ENCODE results near the gene TMIGD2.

TMIGD2 gene

DNA sequence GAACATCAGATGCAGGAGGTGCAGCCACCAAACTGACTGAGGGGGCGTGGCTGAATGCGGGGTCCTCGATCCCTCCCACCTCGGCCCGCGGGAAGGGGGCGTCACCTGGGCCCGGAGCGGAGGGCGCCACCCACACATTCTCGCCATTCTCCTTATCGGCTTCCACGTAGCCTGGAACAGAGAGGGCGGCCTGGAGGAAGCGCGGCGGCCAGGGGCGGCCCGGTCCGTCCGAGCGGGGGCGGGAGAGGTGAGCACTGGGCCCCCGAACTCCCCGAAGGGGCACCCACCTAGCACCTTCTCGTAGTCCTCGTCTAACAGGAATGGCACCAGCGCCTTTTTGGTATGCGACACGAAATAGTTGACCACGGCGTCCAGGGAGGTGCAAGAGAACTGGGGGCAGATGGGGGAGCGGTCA, 24.7 kb upstream of the TMIGD2 start:
- no peak for DNase-seq (ENCODE audit: low read depth)

DNA sequence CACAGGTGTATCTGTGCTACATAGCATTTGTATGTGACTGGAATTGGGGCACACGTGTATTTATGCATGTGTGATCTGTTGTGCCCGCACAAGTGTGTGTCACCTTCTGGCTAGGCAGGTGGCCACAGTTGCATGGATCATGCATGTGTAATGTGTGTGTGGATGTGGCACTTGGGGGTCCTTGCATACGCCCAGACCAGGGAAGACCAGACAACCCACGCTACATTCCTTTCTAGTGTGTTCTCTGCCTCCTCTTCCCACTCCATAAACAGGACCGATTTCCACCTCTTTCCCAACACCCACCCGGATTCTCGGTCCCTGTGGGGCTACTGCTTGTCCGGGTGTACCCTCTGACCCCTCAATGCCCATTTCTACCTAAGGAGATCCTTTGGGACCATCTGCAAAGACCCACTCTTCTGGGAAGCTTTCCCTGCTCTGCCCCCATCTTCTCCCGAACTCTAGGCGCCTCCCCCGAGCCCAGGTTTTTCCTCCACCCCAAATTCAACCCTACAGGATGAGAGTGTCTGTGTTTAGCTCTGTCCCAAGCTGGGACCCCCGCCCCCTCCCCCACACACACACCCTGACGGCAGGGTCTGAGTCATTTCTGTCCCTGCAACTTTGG, 24.1 kb upstream of the TMIGD2 start:
- DNase-seq (ENCODE audit: low read depth): no peak

DNA sequence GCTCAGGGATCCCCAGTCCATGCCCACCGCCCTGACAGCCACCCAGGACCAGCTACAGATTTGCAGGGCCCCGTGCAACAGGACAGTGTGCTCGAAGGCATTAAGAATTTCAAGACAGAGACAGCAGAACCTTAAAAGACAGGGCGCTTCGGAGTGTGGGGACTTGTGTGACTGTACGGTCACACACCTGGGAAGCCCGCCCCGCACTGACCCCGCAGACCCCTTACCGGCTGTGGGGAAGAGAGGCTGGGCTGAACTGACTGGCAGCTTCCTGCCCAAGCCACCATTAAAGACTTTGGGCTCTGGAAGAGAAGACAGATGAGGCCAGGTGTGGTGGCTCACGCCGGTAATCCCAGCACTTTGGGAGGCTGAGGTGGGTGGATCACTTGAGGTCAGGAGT, 22.0 kb upstream of the TMIGD2 start:
- DNase-seq (ENCODE audit: low read depth): no peak

DNA sequence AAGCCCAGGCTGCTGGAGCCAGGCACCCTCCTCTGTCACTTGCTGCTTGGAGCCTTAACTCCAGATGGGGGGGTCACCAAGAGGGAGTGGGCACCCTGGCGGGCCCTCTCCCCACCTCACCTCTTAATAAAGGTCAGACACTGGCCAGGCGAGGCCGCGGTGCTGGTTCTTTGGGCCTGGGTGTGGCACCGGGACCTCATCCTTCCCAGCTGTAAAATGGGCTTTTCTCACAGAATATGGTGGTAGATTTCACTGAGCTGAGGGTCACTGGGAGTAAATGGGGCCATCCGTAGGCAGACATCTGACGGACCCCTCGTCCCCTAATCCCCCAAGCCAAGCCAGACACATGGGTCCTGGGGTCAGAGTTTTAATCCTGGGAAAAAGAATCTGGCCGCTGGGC, 21.5 kb upstream of the TMIGD2 start:
- DNase-seq (ENCODE audit: low read depth): no peak

DNA sequence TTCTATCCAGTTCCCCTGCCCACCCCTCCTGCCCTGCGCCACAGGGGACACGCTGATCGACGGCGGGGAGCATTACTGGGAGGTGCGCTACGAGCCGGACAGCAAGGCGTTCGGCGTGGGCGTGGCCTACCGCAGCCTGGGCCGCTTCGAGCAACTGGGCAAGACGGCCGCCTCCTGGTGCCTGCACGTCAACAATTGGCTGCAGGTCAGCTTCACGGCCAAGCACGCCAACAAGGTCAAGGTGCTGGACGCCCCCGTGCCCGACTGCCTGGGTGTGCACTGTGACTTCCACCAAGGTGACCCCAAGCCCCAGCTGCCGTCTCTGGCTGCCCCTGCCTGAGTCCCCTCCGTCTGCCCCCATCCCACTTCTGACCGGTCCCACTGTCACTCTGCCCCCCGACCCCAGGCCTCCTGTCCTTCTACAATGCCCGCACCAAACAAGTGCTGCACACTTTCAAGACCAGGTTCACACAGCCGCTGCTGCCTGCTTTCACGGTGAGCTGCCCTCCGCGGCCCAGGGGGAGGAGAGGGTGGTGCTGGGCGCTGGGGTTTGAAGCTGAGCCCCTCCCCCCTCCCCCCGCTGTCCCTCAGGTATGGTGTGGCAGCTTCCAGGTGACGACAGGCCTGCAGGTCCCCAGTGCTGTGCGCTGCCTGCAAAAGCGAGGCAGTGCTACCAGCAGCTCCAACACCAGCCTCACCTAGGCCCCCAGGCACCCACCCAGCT, 20.9 kb upstream of the TMIGD2 start:
- DNase-seq (ENCODE audit: low read depth): no peak

DNA sequence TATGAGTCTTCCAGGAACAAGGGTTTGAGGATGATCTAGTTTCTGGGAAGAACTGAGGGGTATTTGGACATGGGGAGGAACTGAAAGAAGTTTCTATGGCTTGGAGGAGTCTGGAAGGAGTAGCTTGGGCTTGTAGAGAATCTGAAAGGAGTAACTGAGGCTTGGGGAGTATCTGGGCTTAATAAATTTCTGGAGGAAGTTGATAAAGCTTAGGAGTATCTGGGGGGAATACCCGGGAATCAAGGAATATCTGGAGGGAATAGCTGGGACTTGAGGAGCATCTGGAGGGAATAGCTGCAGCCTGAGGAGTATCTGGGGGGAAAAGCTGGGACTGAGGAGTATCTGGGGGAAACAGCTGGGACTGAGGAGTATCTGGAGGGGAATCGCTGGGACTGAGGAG, 18.2 kb upstream of the TMIGD2 start:
- DNase-seq (ENCODE audit: low read depth): no peak

DNA sequence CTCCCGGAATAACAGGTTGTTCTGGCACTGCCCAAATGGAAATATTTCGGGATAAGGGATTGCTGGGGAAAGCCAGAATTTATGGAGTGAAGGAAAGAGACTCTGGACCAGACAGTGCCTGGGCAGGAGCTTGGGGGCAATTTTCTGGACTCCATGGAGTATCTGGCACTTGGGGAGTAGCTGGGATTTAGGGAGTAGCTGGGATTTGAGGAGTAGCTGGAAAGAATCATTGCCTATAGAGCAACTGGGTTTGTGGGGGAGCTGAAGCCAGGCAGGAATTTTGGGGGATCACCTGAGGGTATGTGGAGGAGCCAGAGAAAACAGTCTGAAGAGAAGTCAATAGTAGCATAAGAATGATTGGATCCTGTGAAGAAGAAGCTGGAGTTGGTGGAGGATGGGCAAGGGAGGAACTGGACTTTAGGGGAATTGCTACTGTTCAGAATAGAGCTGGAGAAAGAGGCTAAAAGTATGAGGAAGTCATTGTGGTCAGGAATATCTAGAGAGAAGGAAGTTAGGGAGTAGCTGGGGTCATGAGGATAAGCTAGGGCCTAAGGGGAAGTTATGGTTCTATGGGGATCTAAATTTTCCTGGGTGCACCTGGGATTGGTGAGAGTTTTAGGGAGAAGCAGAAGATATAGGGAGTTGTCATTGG, 17.0 kb upstream of the TMIGD2 start:
- no peak for DNase-seq (ENCODE audit: low read depth)

DNA sequence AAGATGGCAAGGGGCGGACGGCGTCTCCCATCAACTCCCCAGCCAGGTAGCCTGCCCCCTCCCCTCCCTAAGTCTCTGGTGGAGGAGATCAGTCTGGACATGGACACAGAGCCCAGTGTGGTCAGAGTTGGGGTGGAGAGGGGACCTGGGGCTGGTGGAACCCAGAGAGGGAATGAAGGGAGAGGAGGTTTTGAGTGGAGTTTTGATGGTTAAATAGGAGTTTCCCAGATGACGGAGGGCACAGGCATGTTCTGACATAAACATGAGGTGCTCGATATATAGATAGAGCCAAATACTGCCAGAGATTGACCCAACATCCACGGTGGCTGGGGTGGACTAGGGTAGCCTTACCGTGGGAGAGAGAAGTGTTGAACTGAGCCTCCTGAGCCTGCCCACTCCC, 16.3 kb upstream of the TMIGD2 start:
- DNase-seq (ENCODE audit: low read depth): no peak

DNA sequence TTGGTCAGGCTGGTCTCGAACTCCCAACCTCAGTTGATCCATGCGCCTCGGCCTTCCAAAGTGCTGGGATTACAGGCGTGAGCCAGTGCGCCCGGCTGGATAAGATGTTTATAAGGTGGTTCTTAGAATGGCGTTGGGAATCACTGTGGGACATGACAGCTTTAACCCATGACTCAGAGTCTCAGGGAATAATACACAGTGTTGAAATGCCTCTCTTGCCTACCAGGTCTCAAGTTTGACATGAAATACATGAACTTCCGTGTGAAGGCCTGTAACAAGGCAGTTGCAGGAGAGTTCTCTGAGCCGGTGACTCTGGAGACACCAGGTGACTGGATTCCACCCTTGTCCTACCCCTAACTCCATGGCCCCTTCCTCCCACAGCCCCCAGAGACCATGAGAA, 14.8 kb upstream of the TMIGD2 start:
- no peak for DNase-seq (ENCODE audit: low read depth)

DNA sequence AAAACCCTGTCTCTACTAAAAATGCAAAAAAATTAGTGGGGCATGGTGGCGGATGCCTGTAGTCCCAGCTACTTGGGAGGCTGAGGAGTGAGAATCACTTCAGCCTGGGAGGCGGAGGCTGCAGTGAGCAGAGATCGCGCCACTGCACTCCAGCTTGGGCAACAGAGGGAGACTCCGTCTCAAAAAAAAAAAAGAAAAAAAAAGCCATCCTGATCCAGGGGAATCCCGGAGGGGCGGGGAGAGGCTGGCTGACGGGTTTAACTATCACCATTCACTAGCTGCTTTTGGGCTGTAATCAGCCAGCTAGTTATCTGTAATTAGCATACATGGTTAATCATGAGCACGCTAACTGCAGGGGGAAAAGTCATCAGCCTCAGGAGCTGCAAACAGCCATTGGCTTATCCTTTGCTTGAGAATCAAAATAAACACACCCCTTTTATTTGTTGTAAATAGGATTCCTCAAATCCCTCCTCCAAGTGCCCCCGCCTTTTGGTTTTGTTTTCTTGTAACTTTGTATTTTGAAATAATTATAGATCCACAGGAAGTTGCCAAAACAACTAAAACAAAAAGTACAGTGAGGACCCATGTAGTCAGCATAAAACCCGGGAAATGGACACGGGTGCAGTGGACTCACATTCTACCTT, 11.8 kb upstream of the TMIGD2 start:
- no peak for DNase-seq (ENCODE audit: low read depth)

DNA sequence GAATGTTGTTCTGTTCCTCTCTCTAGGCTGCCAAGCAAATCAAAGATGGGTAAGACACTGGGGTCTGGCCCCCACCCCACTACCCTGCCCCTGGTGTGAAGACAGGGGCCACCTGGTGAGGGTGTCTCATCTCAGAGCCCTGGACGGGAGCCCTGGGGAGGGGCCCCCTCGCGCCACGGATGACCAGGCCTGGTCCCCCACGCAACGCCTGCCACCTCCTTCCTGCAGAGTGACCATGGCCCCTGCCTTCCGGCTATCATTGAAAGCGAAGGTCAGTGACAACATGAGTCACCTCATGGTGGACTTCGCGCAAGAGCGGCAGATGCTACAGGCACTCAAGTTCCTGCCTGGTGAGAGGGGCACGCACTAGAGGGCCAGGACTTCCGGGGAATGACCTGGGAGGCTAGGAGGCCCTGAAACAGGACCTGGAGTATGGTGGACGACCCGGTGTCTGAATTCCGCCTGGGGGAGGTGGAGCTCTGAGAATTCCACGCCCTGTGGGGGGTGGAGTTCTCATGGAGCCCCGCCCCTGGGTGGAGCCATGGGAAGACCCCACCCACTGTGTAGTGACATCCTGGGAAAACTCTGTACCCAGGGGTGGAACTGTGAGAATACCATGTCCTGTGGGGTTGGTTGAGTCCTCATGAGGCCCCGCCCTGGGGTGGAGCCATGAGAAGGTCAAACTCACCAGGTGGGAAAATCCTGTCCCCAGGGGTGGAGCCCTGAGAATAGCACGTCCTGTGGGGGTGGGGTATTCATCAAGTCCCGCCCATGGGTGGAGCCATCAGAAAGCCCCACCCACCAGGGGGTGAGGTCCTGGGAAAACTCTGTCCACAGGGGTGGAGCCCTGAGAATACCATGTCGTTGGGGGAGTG, 8.3 kb upstream of the TMIGD2 start:
- DNase-seq (ENCODE audit: low read depth): peak; percentile 52

DNA sequence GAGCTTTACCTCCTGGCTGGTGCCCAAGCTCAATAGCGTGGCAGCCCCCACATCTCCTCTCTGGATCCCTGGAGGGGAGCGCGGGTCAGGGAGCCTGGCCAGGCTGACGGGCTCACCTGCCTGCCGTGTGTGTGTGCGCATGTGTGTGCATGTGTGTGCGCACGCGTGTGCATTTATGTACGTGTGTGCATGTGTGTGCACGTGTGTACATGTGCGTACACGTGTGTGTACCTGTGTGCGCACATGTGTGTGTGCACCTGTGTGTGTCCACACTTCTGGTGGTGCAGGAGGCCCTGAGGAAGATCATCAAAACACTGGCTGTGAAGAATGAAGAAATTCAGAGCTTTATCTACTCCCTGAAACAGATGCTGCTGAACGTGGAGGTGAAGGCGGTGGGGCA, 3.5 kb upstream of the TMIGD2 start:
- no peak for DNase-seq (ENCODE audit: low read depth)

DNA sequence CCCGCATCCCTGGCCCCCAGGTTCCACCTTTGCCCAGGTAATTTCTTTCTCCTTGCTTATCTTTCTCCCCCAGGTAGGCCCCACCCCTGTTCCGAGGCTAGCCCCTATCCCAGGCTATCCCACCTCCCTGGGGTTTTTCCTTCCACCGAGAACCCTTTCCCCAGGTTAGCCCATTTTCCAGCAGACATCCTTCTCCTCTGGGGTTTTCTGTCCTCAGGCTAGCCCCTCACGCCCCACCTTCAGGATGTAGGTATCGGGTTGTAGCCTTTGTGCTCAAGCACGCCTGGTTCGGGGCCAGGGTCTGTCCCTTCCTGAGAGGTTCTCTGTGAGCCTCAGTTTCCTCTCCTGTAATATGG, 3.0 kb upstream of the TMIGD2 start:
- no peak for DNase-seq (ENCODE audit: low read depth)

DNA sequence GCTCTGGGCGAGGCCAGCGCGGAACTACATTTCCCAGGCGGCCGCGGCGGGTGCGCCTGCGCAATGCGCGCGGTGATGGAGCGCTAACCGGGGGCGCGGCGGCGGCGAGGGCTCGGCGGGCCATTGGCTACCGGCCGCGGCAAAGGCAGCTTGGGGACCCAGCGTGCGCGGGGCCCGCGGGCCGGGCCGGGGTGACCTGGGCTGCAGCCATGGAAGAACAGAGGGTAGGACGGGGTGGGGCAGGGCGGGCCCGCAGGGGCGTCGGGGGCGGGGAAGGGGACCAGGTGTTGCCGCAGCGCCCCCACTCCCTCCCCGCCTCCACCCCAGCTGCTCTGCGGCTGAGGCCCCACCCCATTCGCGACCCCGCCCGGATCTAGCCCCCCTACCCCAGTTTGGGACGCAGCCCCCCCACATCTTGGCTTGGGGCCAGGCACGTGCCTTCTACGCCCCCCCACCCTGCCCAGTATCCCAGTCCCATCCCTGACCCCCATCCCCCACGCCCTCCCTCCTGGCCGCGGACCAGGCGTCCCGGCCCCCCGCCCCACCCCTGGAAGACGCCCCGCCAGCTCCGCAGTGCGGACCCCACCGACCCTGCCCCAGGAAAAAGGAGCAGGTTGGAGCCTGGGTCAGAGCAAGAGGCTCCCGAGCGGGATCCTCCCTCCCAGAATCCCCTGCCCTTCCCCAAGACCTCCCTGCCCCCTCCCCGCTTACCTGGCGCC, 2.5 kb upstream of the TMIGD2 start, which contains the start of gene FSD1:
FSD1 (plus strand) TSS at position 61 of the 719 bp plus-strand sequence; CDS start at position 210, 149 bp downstream.
- peak; percentile 82 for DNase-seq (ENCODE audit: low read depth)

DNA sequence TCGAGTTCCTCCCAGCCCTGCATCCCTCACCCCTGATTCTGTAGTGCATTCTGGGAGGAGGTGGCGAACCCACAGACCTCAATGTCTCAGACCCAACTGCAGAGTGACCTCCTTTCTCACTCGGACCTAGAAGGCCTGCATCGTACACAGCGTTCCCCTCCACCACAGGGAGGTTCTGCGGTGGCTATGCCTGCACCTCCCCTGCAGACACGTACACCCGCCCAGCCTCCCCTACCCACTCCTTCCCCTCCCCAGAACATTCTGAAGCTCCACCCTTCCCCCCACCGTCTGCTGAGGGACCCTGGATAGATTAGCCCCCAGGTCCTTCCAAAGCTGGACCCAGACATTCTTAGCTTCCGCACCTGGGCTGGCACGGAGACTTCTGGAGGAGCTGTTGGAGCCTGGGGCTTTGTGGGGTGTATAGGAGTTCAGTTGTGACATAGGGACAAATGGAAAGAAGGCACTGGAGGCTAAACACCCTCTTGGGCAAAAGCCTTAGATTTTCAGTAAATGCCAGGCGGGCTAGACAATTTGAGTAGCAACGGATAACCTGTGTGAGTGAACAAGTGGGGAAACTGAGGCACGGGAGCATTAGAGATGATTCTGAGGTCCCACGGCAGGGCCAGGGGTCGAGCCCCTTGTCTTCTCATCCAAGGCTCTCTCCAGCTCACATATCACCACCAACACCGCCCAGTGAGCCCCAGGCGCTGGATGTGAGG, 1.8 kb upstream of the TMIGD2 start:
- no peak for DNase-seq (ENCODE audit: low read depth)

DNA sequence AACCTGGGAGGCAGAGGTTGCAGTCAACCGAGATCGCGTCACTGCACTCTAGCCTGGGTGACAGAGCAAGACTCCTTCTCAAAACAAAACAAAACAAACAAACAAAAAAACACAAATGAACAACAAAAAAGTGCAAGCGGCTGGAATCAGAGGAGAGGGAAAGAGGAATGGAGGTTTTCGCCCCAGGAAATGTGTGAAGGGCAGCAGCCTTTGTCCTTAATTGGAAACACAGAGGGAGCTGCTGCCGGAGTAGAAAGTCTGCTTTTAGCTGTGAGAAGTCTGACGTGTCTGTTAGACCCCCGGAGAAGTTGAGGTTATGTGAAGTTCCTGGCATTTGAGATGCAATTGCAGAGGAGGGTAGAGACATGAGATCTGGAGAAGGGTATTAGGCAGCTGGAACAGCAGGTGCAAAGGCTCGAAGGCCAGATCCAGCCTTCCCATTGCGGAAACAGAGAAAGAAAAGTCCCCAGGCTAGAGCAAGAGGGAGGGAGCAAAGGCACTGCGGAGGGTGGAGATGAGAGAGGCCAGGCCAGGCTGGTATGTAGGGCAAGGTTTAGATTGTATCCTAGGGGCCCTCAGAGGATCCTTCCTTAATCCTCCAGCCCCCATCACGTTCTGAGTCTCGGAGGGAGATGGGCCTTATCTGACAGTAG, 473 bp downstream of the TMIGD2 start:
- DNase-seq (ENCODE audit: low read depth): no peak

DNA sequence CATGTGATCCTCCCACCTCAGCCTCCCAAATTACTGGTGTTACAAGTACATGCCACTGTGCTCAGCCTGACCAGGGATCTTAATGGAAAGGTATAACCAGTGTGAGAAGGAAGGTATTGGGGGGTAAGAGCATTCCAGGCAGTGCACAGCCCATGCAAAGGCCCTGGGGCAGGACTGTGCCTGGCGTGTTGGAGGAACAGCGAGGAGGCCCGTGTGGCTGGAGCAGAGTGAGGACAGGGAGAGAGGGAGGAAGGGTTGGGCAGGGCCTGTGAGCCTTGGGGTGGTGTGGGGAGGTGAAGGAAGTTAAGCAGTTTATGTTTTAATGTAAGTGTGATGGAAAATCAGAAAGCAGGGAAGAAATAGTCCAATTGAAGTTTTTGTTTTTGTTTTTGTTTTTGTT, 1.6 kb downstream of the TMIGD2 start:
- DNase-seq (ENCODE audit: low read depth): no peak

DNA sequence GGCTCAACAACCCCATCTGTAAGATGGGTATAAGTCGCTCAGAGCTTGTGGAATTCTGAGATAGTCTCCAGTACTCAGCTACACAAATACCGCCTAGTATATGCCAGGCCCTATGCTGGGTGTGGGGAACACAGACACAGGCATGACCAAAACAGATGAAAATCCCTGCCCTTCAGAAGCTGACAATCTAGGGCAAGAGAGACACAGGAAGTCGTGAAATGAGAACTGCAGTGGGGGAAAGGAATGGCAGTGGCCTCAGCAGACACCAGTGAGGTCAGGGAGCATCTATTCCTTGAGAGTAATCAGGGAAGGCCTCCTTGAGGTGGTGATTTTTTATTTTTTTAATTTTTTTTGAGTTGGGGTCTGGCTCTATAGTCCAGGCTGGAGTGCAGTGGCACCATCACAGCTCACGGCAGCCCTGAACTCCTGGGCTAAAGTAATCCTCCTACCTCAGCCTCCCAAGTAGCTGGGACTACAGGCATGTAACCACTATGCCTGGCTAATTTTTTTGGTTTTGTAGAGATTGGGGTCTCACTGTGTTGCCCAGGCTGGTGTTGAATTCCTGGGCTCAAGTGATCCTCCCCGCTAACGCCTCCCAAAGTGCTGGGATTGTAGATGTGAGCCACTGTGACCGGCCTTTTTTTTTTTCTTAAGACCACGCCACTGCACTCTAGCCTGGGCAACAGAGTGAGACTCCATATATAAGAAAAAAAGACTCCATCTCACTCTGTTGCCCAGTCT, 3.2 kb downstream of the TMIGD2 start:
- no peak for DNase-seq (ENCODE audit: low read depth)
